ENCODE results near the gene SPSB3. TPM values are rescaled to one million over a fixed set of nuclear protein-coding genes. Genes with fewer than 3 reads are reported as not detected.

SPSB3 gene
- polyA plus RNA-seq, 2 donors, result 69.1 to 126 TPM

GRCh38 chr16:1776672-1776955 is 5.8 kb downstream of the SPSB3 start:
- Histone ChIP-seq H3K27ac (ENCODE audit: low read depth in 2 of 2, low read length in 1 of 2) (no peak overlapping the region), H3K36me3 (ENCODE audit: control insufficient read depth in 2 of 2, insufficient read depth in 2 of 2, low read length in 1 of 2) (peaks cover 0 to 47% of the 10 kb centered on the region in 2 donors), H3K9me3 (ENCODE audit: control insufficient read depth in 2 of 2, insufficient read depth in 1 of 2, low read depth in 1 of 2, low read length in 1 of 2) (peaks cover 0 to 2% of the 10 kb centered on the region in 2 donors), H3K27me3 (ENCODE audit: control insufficient read depth in 1 of 2, insufficient read depth in 2 of 2, low read length in 2 of 2) (no peaks in the 10 kb centered on the region), H3K4me1 (ENCODE audit: control insufficient read depth in 2 of 2, insufficient read depth in 2 of 2, low read length in 1 of 2) (peaks cover 10 to 38% of the 10 kb centered on the region in 2 donors), H3K4me3 (ENCODE audit: low read depth in 1 of 2, low read length in 2 of 2) (no peak overlapping the region)
- 83 to 85% methylated on average over 13 of the region's 13 CpGs for WGBS, 2 donors

- WGBS, 2 donors, result 80 to 85% methylated on average over 28 of the region's 28 CpGs
- H3K36me3 ChIP-seq (ENCODE audit: control insufficient read depth in 2 of 2, insufficient read depth in 2 of 2, low read length in 1 of 2), result peaks cover 0 to 46% of the 10 kb centered on the region in 2 donors
- no peak overlapping the region for H3K4me3 ChIP-seq (ENCODE audit: low read depth in 1 of 2, low read length in 2 of 2)
- no peak overlapping the region for H3K27ac ChIP-seq (ENCODE audit: low read depth in 2 of 2, low read length in 1 of 2)
- H3K4me1 ChIP-seq (ENCODE audit: control insufficient read depth in 2 of 2, insufficient read depth in 2 of 2, low read length in 1 of 2), result peaks cover 6 to 34% of the 10 kb centered on the region in 2 donors
- H3K27me3 ChIP-seq (ENCODE audit: control insufficient read depth in 1 of 2, insufficient read depth in 2 of 2, low read length in 2 of 2), result no peaks in the 10 kb centered on the region
- peaks cover 0 to 2% of the 10 kb centered on the region in 2 donors for H3K9me3 ChIP-seq (ENCODE audit: control insufficient read depth in 2 of 2, insufficient read depth in 1 of 2, low read depth in 1 of 2, low read length in 1 of 2)
Observed at GRCh38 chr16:1775846-1776671, 6.3 kb downstream of the SPSB3 start.

GRCh38 chr16:1775006-1775845 is 7.1 kb downstream of the SPSB3 start:
- Histone ChIP-seq H3K4me3 (ENCODE audit: low read depth in 1 of 2, low read length in 2 of 2) (no peak overlapping the region), H3K4me1 (ENCODE audit: control insufficient read depth in 2 of 2, insufficient read depth in 2 of 2, low read length in 1 of 2) (peaks cover 6 to 37% of the 10 kb centered on the region in 2 donors), H3K9me3 (ENCODE audit: control insufficient read depth in 2 of 2, insufficient read depth in 1 of 2, low read depth in 1 of 2, low read length in 1 of 2) (peaks cover 0 to 2% of the 10 kb centered on the region in 2 donors), H3K27ac (ENCODE audit: low read depth in 2 of 2, low read length in 1 of 2) (no peak overlapping the region), H3K36me3 (ENCODE audit: control insufficient read depth in 2 of 2, insufficient read depth in 2 of 2, low read length in 1 of 2) (peaks cover 0 to 43% of the 10 kb centered on the region in 2 donors), H3K27me3 (ENCODE audit: control insufficient read depth in 1 of 2, insufficient read depth in 2 of 2, low read length in 2 of 2) (no peaks in the 10 kb centered on the region)
- 87 to 88% methylated on average over 30 of the region's 30 CpGs for WGBS, 2 donors

GRCh38 chr16:1774448-1774780 is 8.0 kb downstream of the SPSB3 start:
- whole genome bisulfite sequencing, 2 donors, result 77 to 88% methylated on average over 7 of the region's 7 CpGs
- peaks cover 0 to 2% of the 10 kb centered on the region in 2 donors for H3K9me3 ChIP-seq (ENCODE audit: control insufficient read depth in 2 of 2, insufficient read depth in 1 of 2, low read depth in 1 of 2, low read length in 1 of 2)
- peak overlapping the region; percentile 78 to 93 for H3K4me3 ChIP-seq (ENCODE audit: low read depth in 1 of 2, low read length in 2 of 2)
- H3K36me3 ChIP-seq (ENCODE audit: control insufficient read depth in 2 of 2, insufficient read depth in 2 of 2, low read length in 1 of 2), result peaks cover 0 to 40% of the 10 kb centered on the region in 2 donors
- no peaks in the 10 kb centered on the region for H3K27me3 ChIP-seq (ENCODE audit: control insufficient read depth in 1 of 2, insufficient read depth in 2 of 2, low read length in 2 of 2)
- H3K4me1 ChIP-seq (ENCODE audit: control insufficient read depth in 2 of 2, insufficient read depth in 2 of 2, low read length in 1 of 2), result peaks cover 6 to 37% of the 10 kb centered on the region in 2 donors
- peak overlapping the region; percentile 92 to 97 for H3K27ac ChIP-seq (ENCODE audit: low read depth in 2 of 2, low read length in 1 of 2)

- H3K4me1 ChIP-seq (ENCODE audit: control insufficient read depth in 2 of 2, insufficient read depth in 2 of 2, low read length in 1 of 2), result peaks cover 6 to 37% of the 10 kb centered on the region in 2 donors
- peak overlapping the region; percentile 78 to 93 for H3K4me3 ChIP-seq (ENCODE audit: low read depth in 1 of 2, low read length in 2 of 2)
- H3K36me3 ChIP-seq (ENCODE audit: control insufficient read depth in 2 of 2, insufficient read depth in 2 of 2, low read length in 1 of 2), result peaks cover 1 to 43% of the 10 kb centered on the region in 2 donors
- 10 to 16% methylated on average over 37 to 45 of the region's 45 CpGs for WGBS, 2 donors
- H3K27ac ChIP-seq (ENCODE audit: low read depth in 2 of 2, low read length in 1 of 2), result peak overlapping the region; percentile 92 to 97
- no peaks in the 10 kb centered on the region for H3K27me3 ChIP-seq (ENCODE audit: control insufficient read depth in 1 of 2, insufficient read depth in 2 of 2, low read length in 2 of 2)
- H3K9me3 ChIP-seq (ENCODE audit: control insufficient read depth in 2 of 2, insufficient read depth in 1 of 2, low read depth in 1 of 2, low read length in 1 of 2), result peaks cover 0 to 2% of the 10 kb centered on the region in 2 donors
Observed at GRCh38 chr16:1773703-1774447, 8.5 kb downstream of the SPSB3 start.

GRCh38 chr16:1772908-1773702 is 9.3 kb downstream of the SPSB3 start, which contains the start of gene MRPS34:
Gene MRPS34 (minus strand): TSS chr16:1773134. CDS start chr16:1773119, 15 bp downstream.
- Histone ChIP-seq H3K27ac (ENCODE audit: low read depth in 2 of 2, low read length in 1 of 2) (peak within 1 kb of the TSS; percentile 92 to 97), H3K36me3 (ENCODE audit: control insufficient read depth in 2 of 2, insufficient read depth in 2 of 2, low read length in 1 of 2) (peaks cover 7 to 45% of the 10 kb centered on the region in 2 donors), H3K9me3 (ENCODE audit: control insufficient read depth in 2 of 2, insufficient read depth in 1 of 2, low read depth in 1 of 2, low read length in 1 of 2) (peaks cover 0 to 2% of the 10 kb centered on the region in 2 donors), H3K4me1 (ENCODE audit: control insufficient read depth in 2 of 2, insufficient read depth in 2 of 2, low read length in 1 of 2) (peaks cover 6 to 37% of the 10 kb centered on the region in 2 donors), H3K4me3 (ENCODE audit: low read depth in 1 of 2, low read length in 2 of 2) (peak within 1 kb of the TSS; percentile 78 to 93), H3K27me3 (ENCODE audit: control insufficient read depth in 1 of 2, insufficient read depth in 2 of 2, low read length in 2 of 2) (no peaks in the 10 kb centered on the region)
- 1% methylated on average over 86 to 108 of the region's 108 CpGs for WGBS, 2 donors

GRCh38 chr16:1772362-1772907 is 9.9 kb downstream of the SPSB3 start, which contains the start of gene EME2:
Gene EME2 (plus strand): TSS chr16:1772810. CDS start chr16:1773228, 418 bp downstream.
- 0 to 1% methylated on average over 39 to 53 of the region's 53 CpGs for WGBS, 2 donors
- H3K27ac ChIP-seq (ENCODE audit: low read depth in 2 of 2, low read length in 1 of 2), result peak within 1 kb of the TSS; percentile 92 to 97
- H3K4me3 ChIP-seq (ENCODE audit: low read depth in 1 of 2, low read length in 2 of 2), result peak within 1 kb of the TSS; percentile 78 to 93
- H3K9me3 ChIP-seq (ENCODE audit: control insufficient read depth in 2 of 2, insufficient read depth in 1 of 2, low read depth in 1 of 2, low read length in 1 of 2), result no peaks in the 10 kb centered on the region
- peaks cover 6 to 34% of the 10 kb centered on the region in 2 donors for H3K4me1 ChIP-seq (ENCODE audit: control insufficient read depth in 2 of 2, insufficient read depth in 2 of 2, low read length in 1 of 2)
- H3K36me3 ChIP-seq (ENCODE audit: control insufficient read depth in 2 of 2, insufficient read depth in 2 of 2, low read length in 1 of 2), result peaks cover 7 to 46% of the 10 kb centered on the region in 2 donors
- no peaks in the 10 kb centered on the region for H3K27me3 ChIP-seq (ENCODE audit: control insufficient read depth in 1 of 2, insufficient read depth in 2 of 2, low read length in 2 of 2)

GRCh38 chr16:1771864-1772361 is 10.5 kb downstream of the SPSB3 start:
- Histone ChIP-seq H3K9me3 (ENCODE audit: control insufficient read depth in 2 of 2, insufficient read depth in 1 of 2, low read depth in 1 of 2, low read length in 1 of 2) (no peaks in the 10 kb centered on the region), H3K4me3 (ENCODE audit: low read depth in 1 of 2, low read length in 2 of 2) (peak overlapping the region; percentile 78 to 93), H3K27ac (ENCODE audit: low read depth in 2 of 2, low read length in 1 of 2) (peak overlapping the region; percentile 92 to 97), H3K27me3 (ENCODE audit: control insufficient read depth in 1 of 2, insufficient read depth in 2 of 2, low read length in 2 of 2) (no peaks in the 10 kb centered on the region), H3K4me1 (ENCODE audit: control insufficient read depth in 2 of 2, insufficient read depth in 2 of 2, low read length in 1 of 2) (peaks cover 6 to 33% of the 10 kb centered on the region in 2 donors), H3K36me3 (ENCODE audit: control insufficient read depth in 2 of 2, insufficient read depth in 2 of 2, low read length in 1 of 2) (peaks cover 7 to 46% of the 10 kb centered on the region in 2 donors)
- WGBS, 2 donors, result 8 to 13% methylated on average over 22 of the region's 22 CpGs

All from esophagus (tissue), 2 donors.